HG03280 (cell line): ENCODE results near the gene ZFR2.
"Not testable (repeated sequence)": the region's sequence is repeated elsewhere in the genome, so short reads cannot be mapped to it uniquely, and the experiment has no call there.

ENCODE experiments used
- ATAC-seq: cut with Tn5 transposase; IDR thresholded peaks from one replicate; pipeline ENCODE4 v1.9.1; 2021; ENCODE audit warnings: mild to moderate bottlenecking, moderate library complexity; ENCODE audit not compliant: unreplicated experiment

Gene ZFR2

GRCh38 chr19:3868770-3869456 lies at the start of gene ZFR2:
ZFR2 (minus strand) TSS chr19:3869038; CDS start chr19:3869017, 21 bp downstream.
- ATAC-seq = no peak

- ATAC-seq = no peak
Observed at GRCh38 chr19:3916033-3916432, 47.2 kb upstream of the ZFR2 start.

GRCh38 chr19:3914199-3914598 lies 45.4 kb upstream of the ZFR2 start:
- ATAC-seq = no peak

GRCh38 chr19:3910105-3910504 lies 41.3 kb upstream of the ZFR2 start:
- ATAC-seq = no peak

- ATAC-seq = no peak
Observed at GRCh38 chr19:3908266-3909054, 39.6 kb upstream of the ZFR2 start.

- ATAC-seq = no peak
Observed at GRCh38 chr19:3907626-3908265, 38.9 kb upstream of the ZFR2 start.

- ATAC-seq = no peak
Observed at GRCh38 chr19:3904233-3904632, 35.4 kb upstream of the ZFR2 start.

- no peak for ATAC-seq
Observed at GRCh38 chr19:3902317-3902973, 33.6 kb upstream of the ZFR2 start.

GRCh38 chr19:3899531-3900294 lies 30.9 kb upstream of the ZFR2 start:
- ATAC-seq = no peak

GRCh38 chr19:3898426-3898825 lies 29.6 kb upstream of the ZFR2 start:
- no peak for ATAC-seq

GRCh38 chr19:3897936-3898335 lies 29.1 kb upstream of the ZFR2 start:
- no peak for ATAC-seq

GRCh38 chr19:3895788-3896187 lies 26.9 kb upstream of the ZFR2 start:
- ATAC-seq = no peak

- not testable (repeated sequence) for ATAC-seq
Observed at GRCh38 chr19:3894959-3895358, 26.1 kb upstream of the ZFR2 start.

GRCh38 chr19:3893509-3894179 lies 24.8 kb upstream of the ZFR2 start:
- no peak for ATAC-seq

- ATAC-seq = no peak
Observed at GRCh38 chr19:3890591-3890990, 21.8 kb upstream of the ZFR2 start.

- ATAC-seq = no peak
Observed at GRCh38 chr19:3882041-3882384, 13.2 kb upstream of the ZFR2 start.

- no peak for ATAC-seq
Observed at GRCh38 chr19:3881272-3882040, 12.6 kb upstream of the ZFR2 start.

GRCh38 chr19:3880471-3881271 lies 11.8 kb upstream of the ZFR2 start, which contains the start of gene ATCAY:
ATCAY (plus strand) TSS chr19:3880685; CDS start chr19:3885768, 5,083 bp downstream.
- ATAC-seq = no peak
